Measurements from ENCODE around the gene PTPN1.
A peak's percentile ranks its signal among the peaks of the same experiment; 100 is the strongest.
"Not testable (repeated sequence)": the region's sequence is repeated elsewhere in the genome, so short reads cannot be mapped to it uniquely, and the experiment has no call there.

The PTPN1 gene

GRCh38 chr20:50554694-50555579, 44.8 kb downstream of the PTPN1 start:
- DNase-seq (ENCODE audit: low read depth in 4 of 4, low spot score in 1 of 4), result no peak

DNA sequence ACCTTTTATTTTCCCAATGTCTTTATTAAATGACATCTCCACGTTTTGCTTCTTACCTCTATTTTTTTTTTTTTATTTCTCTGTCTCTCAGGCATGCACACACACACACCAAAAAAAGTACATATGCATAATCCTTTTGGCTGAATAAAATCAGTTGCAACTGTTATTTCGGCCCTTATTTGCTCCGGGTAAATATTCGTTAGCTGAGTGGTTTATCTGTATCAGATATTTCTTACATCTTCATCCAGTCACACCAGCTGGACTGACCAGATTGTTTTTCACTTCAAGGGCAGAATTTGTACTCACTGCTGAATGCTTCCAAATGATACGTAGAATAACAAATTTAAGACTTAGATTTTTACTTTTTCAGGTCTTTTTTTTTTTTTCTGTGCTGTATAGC, 45.5 kb downstream of the PTPN1 start:
- DNase-seq (ENCODE audit: low read depth in 4 of 4, low spot score in 1 of 4), result no peak

GRCh38 chr20:50557549-50558134, 47.5 kb downstream of the PTPN1 start:
- DNase-seq (ENCODE audit: low read depth in 4 of 4, low spot score in 1 of 4), result no peak

DNA sequence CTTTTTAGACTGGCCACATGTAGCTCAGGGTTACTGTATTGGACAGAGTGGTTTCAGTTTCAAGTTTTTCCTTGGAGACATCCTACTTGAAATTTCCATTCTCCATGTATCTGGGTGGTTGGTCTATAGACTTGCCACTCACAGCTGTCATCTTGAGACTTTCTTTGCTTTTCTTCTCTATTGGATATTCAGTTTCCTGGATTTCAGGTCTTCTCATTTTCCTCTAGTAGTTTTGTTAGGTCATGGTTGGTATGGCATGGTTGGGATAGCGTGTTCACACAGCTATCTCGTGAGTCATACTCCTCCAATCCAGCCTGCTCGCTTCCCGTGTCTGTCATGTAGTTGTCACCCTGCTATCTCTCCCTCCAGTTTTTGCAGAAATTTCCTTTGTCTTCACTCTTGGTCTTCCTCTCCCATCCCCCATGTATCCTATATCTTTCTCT, 48.3 kb downstream of the PTPN1 start:
- no peak for DNase-seq (ENCODE audit: low read depth in 4 of 4, low spot score in 1 of 4)

DNA sequence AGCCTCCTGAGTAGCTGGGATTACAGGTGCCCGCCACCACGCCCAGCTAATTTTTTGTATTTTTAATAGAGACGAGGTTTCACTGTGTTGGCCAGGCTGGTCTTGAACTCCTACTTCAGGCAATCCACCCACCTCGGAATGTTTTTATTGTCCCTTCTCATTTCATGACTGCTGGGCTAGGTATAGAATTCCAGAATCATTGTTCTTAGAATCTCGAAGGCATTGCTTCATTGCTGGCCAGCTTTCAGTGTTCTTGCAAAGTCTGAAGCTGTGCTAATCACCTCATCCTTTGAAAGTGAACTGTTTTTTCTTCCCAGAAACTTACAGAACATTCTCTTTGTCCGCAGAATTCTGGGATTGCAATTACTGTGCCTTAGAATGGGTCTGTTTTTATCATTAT, 49.0 kb downstream of the PTPN1 start:
- DNase-seq (ENCODE audit: low read depth in 4 of 4, low spot score in 1 of 4), result no peak

DNA sequence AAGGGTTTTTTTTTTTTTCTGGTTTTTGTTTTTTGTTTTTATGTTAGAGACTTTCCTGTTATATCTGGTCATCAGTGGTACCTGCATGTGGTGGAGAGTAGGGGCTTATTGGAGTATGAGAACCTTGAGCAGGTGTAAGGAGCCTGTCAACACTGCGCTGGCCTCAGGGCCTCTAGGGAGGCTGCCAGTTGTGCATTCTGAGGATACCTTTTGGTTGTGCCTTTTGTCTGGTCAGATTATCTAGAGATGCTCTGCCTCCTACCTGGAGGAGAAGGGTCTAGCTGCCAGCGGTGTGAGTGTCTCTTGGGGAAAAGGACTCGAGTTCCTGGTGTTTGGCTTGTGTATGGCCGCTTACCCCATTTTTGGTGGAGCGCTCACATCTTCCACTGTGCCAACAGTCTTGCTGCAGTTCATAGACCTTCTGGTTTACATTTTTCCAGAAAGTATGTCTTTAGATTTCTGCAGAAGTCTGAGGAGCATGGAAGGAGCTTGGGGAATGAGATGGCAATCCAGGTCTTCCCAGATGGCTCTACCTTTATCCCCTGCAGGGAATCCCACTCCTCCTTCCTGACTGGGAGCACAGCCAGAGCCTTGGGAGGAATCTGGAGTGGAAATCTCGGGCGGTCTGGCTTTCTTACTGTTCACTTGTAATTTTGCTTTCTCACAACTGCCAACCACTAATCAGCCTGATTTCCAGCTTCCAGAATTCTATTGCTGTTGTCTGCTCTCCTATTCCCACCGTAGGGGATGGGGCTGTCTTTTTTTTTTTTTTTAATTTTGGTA, 49.9 kb downstream of the PTPN1 start:
- DNase-seq (ENCODE audit: low read depth in 4 of 4, low spot score in 1 of 4), result no peak

DNA sequence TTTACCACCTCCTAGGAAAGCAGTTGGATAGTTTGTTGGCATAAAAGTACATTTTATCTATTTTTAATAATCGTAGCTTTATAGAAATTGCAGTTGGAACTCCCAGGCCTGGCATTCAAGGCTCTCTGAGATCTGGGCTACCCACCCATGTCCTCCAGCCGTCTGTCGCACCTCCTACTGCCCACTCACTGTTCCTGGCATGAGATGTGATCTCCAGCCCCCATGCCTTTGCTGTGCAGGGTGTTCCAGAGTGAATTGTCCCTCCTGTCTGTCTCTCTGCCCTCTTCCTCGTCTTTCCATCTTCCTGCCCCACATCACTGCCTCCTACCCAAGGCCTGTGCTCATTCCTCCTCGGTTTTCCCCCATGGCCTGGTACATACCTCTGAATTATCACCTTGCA, 50.7 kb downstream of the PTPN1 start:
- DNase-seq (ENCODE audit: low read depth in 4 of 4, low spot score in 1 of 4), result no peak

DNA sequence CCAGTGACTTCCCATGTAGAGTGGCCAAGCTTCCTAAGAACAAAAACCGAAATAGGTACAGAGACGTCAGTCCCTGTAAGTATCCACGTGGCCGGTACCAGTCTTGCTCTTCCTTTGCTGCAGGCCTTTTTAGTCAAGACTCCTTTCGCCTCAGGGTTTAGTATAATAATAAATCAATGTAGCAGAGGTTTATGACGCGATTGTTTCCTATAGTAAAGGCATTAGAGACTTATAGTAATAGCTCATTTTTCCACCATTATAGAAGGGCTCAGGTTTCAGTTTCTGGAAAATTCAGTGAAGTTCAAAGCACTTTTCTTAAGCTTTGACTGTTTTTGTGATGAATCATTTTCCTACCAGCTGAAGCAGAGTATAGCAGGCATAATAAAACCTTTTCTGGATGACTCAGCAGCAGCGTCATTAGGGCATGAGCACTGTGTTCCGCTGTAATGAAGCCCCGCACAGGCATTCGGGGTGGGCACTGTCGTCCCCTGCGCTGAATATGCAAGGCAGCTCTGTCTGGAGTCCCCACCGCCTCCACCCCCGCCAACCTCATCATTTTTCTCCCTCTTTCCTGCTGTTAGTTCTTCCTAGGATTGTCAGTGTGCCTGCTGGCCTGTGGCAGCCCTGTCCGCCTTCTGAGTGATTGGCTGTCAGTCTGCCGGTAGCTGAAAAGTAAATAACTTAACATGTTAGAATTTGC, 51.3 kb downstream of the PTPN1 start:
- peak; percentile 42 to 65 (median 52) for DNase-seq (ENCODE audit: low read depth in 4 of 4, low spot score in 1 of 4)

- no peak for DNase-seq (ENCODE audit: low read depth in 4 of 4, low spot score in 1 of 4)
Measured at GRCh38 chr20:50562262-50562701, 52.1 kb downstream of the PTPN1 start.

- no peak for DNase-seq (ENCODE audit: low read depth in 4 of 4, low spot score in 1 of 4)
Measured at GRCh38 chr20:50563133-50563944, 53.2 kb downstream of the PTPN1 start.

GRCh38 chr20:50565383-50565782, 55.2 kb downstream of the PTPN1 start:
- no peak for DNase-seq (ENCODE audit: low read depth in 4 of 4, low spot score in 1 of 4)

GRCh38 chr20:50565871-50566270, 55.7 kb downstream of the PTPN1 start:
- no peak for DNase-seq (ENCODE audit: low read depth in 4 of 4, low spot score in 1 of 4)

DNA sequence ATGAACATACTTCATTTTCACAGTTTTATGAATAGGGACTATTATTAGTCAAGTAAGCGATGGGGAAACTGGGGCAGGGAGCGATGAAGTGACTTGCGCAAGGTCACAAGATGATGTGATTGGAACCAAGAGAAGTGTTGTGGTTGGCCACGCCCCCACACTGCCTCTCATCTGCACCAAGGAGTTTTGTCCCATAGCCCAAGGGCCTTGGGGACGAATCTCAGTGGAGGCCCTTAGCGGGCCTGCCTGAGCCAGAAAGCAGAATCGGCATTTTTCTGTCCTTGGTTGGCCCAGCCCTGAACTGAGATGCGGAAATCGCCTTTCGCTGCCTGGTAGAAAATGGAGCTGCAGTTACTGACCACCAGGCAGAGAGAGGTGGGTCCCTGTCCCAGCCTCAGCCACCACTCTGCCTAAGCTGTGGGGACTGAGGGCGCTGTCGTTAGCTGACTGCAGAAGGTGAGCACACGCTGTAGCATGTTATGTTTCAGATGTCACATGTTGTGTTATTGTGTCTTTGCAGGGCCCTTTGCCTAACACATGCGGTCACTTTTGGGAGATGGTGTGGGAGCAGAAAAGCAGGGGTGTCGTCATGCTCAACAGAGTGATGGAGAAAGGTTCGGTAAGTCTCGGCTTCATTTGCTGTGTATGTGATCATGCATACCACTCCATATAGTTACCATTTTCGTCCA, 57.8 kb downstream of the PTPN1 start:
- peak in 1 of 4 experiments; percentile 37 for DNase-seq (ENCODE audit: low read depth in 4 of 4, low spot score in 1 of 4)

DNA sequence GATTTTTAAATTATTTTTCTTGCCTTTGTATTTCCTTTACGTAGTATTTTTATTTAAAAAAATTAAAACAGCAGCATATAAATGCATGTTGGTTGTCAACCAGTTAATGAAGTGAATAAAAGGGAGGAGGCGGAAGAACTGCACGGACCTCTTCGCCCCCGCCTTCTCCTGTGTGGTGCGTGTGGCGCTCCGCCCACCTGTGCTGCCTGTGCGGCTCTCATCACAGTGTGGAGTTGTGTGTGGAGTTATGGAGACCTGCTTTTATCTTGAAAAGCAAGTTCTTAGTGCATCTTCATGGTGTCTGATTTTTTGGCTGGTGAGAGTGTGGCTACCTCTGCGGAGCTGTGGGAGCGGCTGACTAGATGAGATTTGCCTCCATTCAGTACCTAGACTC, 58.4 kb downstream of the PTPN1 start:
- DNase-seq (ENCODE audit: low read depth in 4 of 4, low spot score in 1 of 4), result no peak

- not testable (repeated sequence) for DNase-seq (ENCODE audit: low read depth in 4 of 4, low spot score in 1 of 4)
Measured at GRCh38 chr20:50569487-50569863, 59.3 kb downstream of the PTPN1 start.

- peak in 1 of 4 experiments; percentile 23 for DNase-seq (ENCODE audit: low read depth in 4 of 4, low spot score in 1 of 4)
Measured at GRCh38 chr20:50569864-50570836, 60.0 kb downstream of the PTPN1 start.

DNA sequence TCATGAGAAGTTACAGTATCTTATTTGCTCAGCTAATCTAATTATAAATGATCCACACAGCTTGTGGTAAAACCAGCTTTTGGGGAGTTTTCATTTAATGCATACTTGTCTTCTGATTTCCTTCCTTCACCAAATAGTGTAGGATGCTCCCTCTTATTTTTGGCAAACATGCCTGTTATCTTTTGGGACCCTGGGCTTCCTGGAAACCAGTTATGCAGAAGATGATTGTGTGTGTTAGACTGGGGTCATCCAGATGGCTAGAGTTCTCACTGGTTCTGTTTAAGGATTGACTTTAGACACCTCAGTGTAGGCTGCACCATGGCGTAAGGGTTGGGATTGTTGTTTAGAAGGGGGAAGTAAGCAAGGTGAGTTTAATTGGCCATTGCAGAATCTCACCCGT, 61.3 kb downstream of the PTPN1 start:
- DNase-seq (ENCODE audit: low read depth in 4 of 4, low spot score in 1 of 4), result no peak

DNA sequence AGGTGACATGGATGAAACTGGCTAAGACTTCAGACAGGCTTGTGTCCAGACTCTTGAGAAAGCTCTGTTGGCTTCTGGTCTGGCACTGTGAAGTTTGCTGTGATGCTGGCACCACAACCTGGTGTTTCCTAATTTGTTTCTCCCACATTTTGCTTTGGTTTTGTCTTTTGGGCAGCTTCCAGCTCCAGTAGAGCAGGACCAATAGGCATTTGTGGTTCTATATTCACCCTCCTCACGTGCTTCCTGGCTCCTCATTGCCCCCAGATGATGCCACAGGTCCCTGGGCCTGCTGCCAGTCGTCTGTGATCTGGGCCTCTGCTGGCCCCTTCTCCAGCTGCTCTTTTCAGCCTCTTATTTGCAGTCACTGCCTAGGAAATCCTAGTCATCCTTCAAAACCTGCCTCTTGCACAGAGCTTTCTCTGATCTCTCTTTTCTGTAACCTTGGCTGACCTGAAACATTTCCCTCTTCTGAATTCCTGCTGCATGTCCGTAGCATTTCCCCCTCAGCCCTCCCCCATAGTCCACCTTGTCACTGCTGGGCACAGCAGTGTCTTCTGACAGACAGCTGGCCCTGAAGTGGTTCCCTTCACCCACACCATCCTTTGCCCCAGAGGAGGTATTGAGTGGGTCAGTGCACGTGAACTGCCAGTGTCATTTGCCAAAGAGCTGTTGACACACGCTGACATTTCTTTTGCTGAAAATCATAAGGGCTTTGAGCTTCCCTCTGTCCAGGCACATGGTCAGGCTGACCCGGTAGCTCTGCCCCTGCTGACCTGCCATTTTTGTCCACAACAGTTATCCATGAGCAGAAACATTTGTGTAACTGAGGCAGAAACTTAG, 63.0 kb downstream of the PTPN1 start:
- no peak for DNase-seq (ENCODE audit: low read depth in 4 of 4, low spot score in 1 of 4)

Data from stimulated activated CD4-positive, alpha-beta T cell treated with anti-CD3 and anti-CD28 coated beads, Interleukin-1b, Interleukin-23, amount 100 ng/mL, for 24 hours (primary cell).